HG03097 (cell line): ENCODE results near the gene PCP2.

Source experiments
- ATAC-seq: cut with Tn5 transposase; IDR thresholded peaks from one replicate; pipeline ENCODE4 v1.9.1; 2021; ENCODE audit not compliant: unreplicated experiment, low FRiP score

The PCP2 gene

DNA sequence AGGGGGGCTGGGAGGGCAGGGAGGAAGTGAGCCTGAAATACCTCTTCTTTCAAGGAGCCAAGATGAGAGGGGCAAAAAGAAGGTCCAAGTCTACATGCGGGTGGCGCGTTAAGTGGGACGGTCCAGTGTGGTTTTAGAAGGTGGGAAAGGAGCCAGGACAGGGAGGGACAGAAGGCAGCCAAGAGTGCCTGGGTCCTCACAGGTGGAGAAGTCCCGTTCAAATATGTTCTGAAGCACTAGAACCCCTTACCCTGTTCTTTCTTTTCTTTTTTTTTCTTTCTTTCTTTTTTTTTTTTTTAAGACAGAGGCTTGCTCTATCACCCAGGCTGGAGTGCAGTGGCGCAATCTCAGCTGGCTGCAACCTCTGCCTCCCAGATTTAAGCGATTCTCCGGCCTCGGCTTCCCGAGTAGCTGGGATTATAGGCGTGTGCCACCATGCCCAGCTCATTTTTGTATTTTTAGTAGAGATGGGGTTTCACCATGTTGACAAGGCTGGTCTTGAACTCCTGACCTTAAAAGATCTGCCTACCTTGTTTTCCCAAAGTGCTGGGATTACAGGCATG lies 30.5 kb downstream of the PCP2 start:
- no peak for ATAC-seq

GRCh38 chr19:7602240-7602934 lies 31.1 kb downstream of the PCP2 start:
- ATAC-seq = no peak

- no peak for ATAC-seq
These were observed 32.8 kb downstream of the PCP2 start for GRCh38 chr19:7600721-7601120.

- ATAC-seq = no peak
These were observed 35.3 kb downstream of the PCP2 start for GRCh38 chr19:7598180-7598579.

DNA sequence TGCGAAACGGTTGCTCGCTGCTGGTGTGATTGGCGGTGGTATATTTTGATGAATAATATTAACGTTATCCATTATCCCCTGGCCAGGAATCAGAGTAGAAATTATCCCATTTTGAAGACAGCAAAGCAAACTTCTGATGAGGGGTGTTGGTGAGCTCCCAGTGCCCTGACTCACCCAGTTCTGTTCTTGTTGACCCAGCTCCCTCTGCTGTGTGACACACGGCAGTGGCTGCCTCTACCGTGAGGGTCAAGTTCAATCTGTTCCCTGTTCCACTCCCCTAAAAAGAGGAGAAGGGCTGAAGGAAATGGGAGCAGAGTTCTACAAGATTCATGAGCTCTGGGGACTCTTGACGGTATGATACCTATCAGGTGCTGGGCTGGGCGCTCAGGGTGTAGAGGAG lies 35.8 kb downstream of the PCP2 start:
- ATAC-seq = no peak

DNA sequence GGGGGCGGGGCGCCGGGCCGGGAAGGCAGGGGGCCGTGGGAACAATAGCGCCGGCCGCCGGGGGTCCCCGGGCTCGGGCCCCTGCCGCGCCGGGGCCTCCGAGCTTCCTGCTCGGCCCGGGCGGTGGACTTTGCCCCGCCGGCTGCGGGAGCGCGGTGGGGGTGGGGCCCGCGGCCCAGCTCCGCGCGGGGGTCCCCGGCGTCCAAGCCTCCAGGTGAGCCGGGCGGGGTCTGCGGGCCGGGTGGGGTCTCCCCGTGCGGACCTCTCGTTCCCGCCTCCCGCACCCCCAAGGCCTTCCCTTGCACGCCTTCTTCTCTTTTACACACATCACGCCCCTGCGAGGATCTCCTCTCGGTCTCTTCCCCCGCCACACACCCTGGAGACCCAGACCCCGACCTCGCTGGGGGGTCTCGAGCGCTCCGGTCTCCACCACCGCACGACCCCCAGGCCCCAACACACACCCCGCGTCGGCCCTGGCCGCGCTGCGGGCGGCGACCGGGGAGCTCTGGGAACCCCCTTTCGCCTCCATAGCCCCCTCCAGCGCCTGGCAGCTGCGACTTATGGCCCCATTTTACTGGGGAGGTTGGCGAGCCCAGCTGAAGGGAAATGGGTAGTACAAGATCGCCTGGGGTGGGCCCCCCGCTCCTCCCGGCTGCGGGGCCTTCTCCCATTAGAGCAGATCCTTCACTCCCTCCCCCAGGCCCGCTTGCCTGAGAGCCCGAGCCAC lies 37.1 kb downstream of the PCP2 start:
- no peak for ATAC-seq

DNA sequence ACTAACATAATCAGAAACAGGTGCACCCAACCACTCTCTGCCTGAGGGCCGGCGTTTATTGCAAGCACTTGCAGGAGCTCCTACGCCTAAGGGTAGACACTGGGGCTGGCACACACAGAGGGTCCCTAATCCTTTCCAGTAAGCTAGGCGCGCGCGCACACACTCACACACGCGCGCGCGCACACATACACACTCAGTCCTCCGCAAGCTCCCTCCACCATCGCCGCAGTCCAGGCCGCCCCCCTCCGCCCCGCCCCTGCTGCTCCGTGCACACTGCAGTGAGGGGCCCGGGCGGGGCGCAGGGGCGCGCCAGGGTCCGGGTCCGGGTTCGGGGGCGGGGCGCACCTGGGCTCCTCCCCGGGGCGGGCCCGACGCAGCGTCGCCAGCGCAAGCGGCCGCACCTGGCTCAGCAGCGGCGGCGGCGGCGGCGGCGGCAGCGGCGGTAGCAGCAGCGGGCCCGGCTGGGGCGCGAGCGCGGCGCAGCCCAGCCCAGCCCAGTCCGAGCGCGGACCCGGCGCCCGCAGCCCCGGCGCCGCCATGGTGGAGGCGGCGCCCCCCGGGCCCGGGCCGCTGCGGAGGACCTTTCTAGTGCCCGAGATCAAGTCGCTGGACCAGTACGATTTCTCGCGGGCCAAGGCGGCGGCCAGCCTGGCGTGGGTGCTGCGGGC lies 37.9 kb downstream of the PCP2 start, which contains the start of gene CAMSAP3:
Gene CAMSAP3 (plus strand): TSS at position 398 of the 668 bp plus-strand sequence. CDS start 140 bp downstream, at position 538.
- no peak for ATAC-seq

- ATAC-seq = no peak
These were observed 43.3 kb downstream of the PCP2 start for GRCh38 chr19:7590256-7590655.

DNA sequence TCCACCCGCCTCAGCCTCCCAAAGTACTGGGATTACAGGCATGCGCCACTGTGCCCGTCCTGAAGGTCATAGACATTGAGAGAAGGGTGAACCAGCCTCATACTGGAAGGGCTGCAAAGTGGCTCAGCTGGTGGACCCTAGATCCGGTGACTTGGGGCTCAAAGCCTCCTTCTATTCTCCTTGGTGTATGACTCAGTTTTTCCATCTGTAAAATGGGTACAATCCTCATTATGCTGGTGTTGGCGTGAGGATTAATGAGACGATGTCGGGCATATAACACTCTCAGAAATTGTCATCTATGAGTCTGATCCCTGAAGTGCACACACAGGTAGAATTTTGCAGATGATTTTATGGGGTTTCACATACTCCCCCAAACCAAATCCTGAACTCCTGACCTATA lies 43.7 kb downstream of the PCP2 start:
- no peak for ATAC-seq

- no peak for ATAC-seq
These were observed 51.1 kb downstream of the PCP2 start for GRCh38 chr19:7582446-7582845.
